Middle frontal gyrus (tissue), 1 donor: ENCODE data around the gene CCDC159.
"Not testable (repeated sequence)": the region's sequence is repeated elsewhere in the genome, so short reads cannot be mapped to it uniquely, and the experiment has no call there.

Source experiments
- DNase-seq: peaks from one replicate; pipeline ENCODE4 v3.0.0-alpha.2; 2015; ENCODE audit warnings: low spot score; ENCODE audit errors: extremely low spot score

The CCDC159 gene

DNA sequence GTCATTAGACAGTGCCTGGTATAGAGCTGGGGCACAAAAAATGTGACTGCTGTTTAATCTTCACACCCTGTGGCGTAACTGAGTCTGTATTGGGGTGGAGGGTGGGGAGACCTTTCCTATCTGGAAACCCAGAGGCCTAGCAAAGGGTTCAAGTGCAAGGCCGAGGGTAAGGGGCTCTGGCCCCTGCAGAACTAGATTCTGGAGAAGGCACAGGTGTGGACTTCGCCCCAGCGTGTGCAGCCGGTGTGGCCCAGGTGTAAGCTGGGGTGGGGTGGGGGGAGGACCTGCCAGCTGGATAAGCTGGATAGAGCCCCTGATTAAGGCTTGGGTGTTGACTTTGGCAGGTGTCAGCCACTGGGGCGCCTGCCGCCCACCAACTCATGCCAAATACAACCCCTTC lies 8.2 kb upstream of the CCDC159 start:
- no peak for DNase-seq

DNA sequence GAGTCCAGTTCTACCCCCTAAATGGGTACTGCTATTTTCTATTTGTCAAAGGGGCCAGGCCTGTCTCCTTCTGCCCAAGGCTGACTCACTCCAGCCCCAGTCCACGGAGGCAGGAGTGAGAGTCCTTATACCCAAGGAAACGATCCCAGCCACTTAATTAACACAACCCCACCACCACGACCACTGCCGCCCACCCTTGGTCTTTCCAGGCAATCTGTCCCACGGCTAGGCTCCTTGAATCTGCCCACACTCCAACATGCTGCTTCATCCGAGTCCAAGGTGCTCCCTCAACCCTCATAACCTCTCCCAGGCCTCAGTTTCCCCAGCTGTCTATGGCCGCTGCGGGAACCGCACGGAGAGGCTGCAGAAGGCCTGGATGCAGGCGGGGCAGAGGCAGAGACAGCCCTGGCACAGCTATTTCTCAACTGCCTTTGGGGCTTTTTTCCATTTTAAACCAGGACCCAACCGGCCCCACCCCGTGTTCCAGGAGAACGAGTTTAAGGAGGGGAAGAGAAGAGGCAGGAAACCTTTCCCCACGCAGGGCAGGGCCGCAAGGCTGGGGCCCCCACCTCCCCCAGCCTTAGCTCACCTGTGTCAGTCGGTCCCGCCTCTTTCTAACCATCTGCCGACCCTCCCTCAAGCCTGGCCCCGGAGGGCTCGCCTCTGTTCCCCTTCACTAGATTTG lies 7.6 kb upstream of the CCDC159 start:
- DNase-seq, result no peak

GRCh38 chr19:11339254-11340098 lies 6.8 kb upstream of the CCDC159 start, which contains the start of gene RAB3D:
RAB3D (minus strand) TSS chr19:11339657; CDS start chr19:11337399, 2,258 bp downstream.
- peak; percentile 73 for DNase-seq

DNA sequence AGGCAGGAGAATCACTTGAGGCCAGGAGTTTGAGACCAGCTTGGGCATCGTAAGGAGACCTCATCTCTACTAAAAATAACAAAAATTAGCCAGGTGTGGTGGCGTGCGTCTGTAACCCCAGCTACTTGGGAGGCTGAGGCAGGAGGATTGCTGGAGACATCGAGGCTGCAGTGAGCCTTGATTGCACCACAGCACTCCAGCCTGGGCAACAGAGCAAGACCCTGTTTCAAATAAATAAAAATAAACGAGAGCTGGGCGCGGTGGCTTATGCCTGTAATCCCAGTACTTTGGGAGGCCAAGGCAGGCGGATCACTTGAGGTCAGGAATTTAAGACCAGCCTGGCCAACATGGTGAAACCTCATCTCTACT lies 6.2 kb upstream of the CCDC159 start:
- DNase-seq, result not testable (repeated sequence)

DNA sequence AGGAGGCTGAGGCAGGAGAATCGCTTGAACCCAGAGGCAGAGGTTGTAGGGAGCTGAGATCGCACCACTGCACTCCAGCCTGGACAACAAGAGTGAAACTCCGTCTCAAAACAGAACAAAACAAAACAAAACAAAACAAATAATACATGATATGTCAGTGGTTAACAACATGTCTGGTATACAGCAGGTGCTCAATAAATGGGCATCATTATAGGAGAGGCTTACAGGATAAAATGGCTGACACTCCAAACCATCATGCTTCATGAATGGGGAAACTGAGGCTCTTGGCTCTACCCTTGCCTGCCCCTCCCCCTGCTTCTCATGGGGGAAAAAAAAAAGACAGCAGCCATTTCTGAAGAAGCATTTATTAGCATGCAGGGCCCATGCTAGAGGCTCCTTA lies 3.9 kb upstream of the CCDC159 start:
- DNase-seq, result no peak

GRCh38 chr19:11345122-11345803 lies 1.1 kb upstream of the CCDC159 start:
- no peak for DNase-seq

DNA sequence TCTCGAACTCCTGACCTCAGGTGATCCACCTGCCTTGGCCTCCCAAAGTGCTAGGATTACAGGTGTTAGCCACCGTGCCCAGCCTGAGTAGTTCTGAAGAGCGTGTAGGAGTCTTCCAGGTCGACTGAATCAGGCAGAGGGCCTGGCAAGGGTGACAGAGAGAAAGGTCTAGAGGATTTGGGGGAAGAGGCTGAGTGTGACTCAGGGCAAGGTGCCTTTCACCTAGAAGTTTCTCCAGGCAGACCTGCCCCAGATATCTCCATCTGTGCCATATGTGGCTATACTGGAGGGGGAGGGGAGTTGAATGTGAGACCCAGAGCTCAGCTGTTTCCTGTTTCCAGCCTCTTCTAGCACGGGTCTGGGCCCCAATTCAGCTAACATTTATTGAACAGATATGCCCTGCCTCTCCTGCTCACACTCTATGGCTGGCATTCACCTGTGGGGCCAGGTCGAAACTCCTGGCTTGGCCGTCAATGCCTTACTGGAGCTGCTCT lies 1.3 kb downstream of the CCDC159 start:
- no peak for DNase-seq

DNA sequence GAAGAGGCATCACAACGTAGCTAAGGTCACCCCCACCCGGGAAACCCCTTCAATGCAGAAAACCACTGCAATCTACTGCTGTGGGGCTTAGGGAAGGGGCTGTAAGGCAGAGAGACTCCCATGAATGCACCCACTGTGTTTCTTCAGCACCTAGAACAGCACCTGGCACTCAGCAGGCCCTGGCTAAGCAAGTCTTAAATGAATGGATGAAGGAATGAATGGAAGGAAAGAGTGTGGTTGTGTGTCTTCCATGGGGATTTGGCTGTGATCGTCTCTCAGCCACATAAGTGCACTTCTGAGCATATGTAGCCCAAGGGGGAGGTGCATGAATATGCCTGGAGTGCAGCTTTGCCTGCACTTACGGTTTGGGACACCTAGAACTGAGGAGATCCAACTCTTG lies 2.9 kb downstream of the CCDC159 start:
- no peak for DNase-seq

GRCh38 chr19:11354102-11354501 lies 7.8 kb downstream of the CCDC159 start:
- not testable (repeated sequence) for DNase-seq

DNA sequence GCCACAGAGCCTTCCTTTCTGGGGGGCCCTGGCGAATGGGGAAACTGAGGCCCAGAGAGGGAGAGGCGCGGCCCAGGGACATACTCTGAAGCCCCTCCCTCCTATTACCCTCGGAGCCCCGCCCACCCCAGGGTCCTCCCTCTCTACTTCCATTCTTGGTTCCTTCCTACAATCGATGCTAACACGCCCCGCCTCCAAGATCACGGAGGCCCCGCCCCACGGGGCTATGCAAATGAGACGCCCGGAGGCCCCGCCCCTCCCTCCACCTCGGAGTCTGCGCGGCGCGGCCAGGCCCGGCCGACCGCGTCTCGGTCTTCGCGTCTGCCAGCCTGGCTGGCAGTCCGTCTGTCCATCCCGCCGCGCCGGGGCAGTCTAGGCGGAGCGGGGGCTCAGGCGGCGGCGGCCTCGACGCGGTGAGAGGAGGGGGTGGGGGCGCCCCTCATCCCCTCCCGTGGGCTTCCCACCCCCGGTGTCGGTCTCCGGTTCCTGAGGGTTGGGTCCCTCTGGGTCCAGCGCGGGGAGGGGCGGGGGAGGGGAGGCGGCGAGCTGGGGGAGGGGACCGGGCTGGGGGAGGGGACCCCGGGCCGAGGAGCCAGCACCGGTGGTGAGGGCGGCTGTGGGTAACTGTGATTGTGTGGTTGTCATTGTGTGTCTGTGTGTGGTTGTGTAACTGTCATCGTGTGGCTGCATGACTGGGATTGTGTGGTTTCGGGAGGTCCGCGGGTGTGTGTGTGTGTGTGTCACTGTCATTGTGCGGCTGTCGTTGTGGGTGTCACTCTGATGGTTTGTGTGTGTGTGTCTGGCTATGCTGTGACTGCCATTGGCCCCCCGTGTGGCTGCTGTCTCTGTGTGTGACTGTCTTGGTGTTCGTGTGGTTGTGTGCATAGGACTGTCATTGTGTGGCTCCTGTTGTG lies 9.1 kb downstream of the CCDC159 start, which contains the start of gene PLPPR2:
TSS of gene PLPPR2 (plus strand) at position 273 of the 914 bp plus-strand sequence. CDS start 2,242 bp downstream, outside the sequence.
- peak; percentile 83 for DNase-seq

GRCh38 chr19:11356074-11356397 lies 9.7 kb downstream of the CCDC159 start:
- no peak for DNase-seq

GRCh38 chr19:11356676-11357550 lies 10.6 kb downstream of the CCDC159 start:
- DNase-seq, result no peak

DNA sequence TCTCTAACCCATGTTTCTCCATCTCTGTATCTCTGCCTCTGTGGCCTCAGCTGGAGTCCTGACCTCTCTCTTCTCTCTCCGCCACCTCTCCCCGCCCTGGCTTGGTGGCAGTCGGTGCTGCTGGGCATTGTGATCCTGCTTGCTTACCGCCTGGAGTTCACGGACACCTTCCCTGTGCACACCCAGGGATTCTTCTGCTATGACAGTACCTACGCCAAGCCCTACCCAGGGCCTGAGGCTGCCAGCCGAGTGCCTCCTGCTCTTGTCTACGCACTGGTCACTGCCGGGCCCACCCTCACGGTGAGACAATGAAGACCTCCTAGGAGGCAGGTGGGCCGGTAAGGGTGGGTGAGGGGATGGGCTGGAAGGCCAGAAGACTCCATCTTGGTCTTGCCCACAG lies 13.1 kb downstream of the CCDC159 start:
- no peak for DNase-seq

DNA sequence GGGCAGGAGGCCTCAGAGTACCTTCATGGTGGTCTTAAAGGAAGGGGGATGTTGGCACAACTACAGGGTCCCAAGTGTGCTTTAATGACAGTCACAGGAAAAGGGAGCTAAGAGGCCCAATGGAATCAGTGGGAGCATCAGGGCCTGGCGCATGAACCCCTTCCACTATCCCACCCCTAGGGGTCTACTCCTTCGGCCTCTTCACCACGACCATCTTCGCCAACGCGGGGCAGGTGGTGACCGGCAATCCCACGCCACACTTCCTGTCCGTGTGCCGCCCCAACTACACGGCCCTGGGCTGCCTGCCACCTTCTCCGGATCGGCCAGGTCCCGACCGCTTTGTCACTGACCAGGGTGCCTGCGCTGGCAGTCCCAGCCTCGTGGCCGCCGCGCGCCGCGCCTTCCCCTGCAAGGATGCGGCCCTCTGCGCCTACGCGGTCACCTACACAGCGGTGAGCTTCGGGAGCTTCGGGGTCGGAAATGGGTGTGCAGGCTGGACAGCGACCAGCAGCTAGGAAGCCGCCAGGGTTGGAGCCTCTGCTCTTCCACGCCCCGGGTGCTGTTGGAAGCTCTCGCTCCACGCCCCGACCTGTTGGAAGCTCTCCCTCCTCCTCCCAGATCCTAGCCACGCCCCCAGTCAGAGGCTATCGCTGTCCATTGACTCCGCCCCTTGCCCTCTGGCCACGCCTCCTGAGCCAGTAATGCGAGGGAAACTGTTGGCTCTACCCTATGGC lies 14.9 kb downstream of the CCDC159 start:
- no peak for DNase-seq

GRCh38 chr19:11361771-11362731 lies 15.7 kb downstream of the CCDC159 start:
- DNase-seq, result no peak

DNA sequence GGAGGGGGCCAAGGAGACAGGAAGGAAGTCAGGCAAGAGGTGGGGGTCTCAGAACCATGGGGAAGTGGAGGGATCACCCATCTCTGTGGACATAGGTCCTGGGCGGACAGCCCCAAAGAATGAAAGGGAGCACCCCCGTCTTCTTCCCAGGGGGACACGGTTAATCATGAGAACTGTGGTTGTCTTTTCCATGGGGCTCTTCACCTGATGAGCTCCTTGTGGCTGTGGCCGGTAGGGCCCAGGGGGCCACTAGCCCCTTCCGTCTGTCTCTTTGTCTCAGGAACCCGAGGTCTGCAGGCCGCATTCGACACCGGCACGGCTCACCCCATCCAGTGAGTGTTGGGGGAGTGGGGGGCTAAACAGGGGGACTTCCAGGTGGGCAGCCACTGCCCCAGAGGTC lies 17.6 kb downstream of the CCDC159 start:
- no peak for DNase-seq

DNA sequence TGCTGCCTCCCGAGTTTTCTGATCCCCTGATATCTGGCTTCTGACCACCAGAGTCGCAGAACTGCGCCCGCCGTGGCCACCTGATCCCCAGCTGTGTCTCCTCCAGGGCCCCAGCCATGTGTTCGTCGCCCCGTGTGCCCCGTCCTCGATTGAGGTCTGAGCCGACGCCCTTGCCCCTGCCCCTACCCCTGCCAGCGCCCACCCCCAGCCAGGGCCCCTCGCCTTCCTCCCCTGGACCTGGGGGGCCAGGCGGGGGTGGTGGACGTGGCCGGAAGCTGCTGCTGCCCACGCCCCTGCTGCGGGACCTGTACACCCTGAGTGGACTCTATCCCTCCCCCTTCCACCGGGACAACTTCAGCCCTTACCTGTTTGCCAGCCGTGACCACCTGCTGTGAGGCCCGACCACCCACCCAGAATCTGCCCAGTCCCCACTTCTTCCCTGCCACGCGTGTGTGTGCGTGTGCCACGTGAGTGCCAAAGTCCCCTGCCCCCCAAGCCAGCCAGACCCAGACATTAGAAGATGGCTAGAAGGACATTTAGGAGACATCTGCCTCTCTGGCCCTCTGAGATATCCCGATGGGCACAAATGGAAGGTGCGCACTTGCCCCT lies 18.1 kb downstream of the CCDC159 start:
- DNase-seq, result no peak

GRCh38 chr19:11364935-11365334 lies 18.6 kb downstream of the CCDC159 start:
- DNase-seq, result peak; percentile 47
